Loucy (cell line): ENCODE measurements around the gene PATL1.

ENCODE experiments used
- H2AFZ ChIP-seq: fragments of 200-600 bp; sonication (generic); 2 replicates; pipeline ENCODE4 v1.6.0; 2016; ENCODE audit warnings: antibody characterized with exemption, mild to moderate bottlenecking, low read length, moderate library complexity
- H3F3A ChIP-seq: fragments of 200-600 bp; 2 replicates; pipeline ENCODE4 v1.6.0; 2016; ENCODE audit warnings: antibody characterized with exemption, low read depth, mild to moderate bottlenecking
- H3K27me3 ChIP-seq: fragments of 200-600 bp; sonication (generic); 2 replicates; pipeline ENCODE4 v1.6.1; 2014; ENCODE audit warnings: low read length, mild to moderate bottlenecking; ENCODE audit not compliant: insufficient read depth, poor library complexity, severe bottlenecking
- H3K36me3 ChIP-seq: fragments of 200-600 bp; sonication (generic); 2 replicates; pipeline ENCODE4 v1.6.1; 2016; ENCODE audit warnings: low read length; ENCODE audit not compliant: insufficient read depth
- H3K4me1 ChIP-seq: fragments of 200-600 bp; sonication (generic); 2 replicates; pipeline ENCODE4 v1.5.1; 2014; ENCODE audit warnings: low read length, mild to moderate bottlenecking; ENCODE audit not compliant: insufficient read depth, poor library complexity, severe bottlenecking
- H3K4me2 ChIP-seq: fragments of 200-600 bp; sonication (generic); 2 replicates; pipeline ENCODE4 v1.6.0; 2014; ENCODE audit warnings: antibody characterized with exemption, low read length, low read depth, mild to moderate bottlenecking; ENCODE audit not compliant: poor library complexity, severe bottlenecking
- H3K4me3 ChIP-seq: fragments of 200-600 bp; sonication (generic); 2 replicates; pipeline ENCODE4 v1.5.1; 2014; ENCODE audit warnings: low read length, mild to moderate bottlenecking, mixed read lengths; ENCODE audit not compliant: poor library complexity, severe bottlenecking
- H3K79me2 ChIP-seq: fragments of 200-600 bp; sonication (generic); 2 replicates; pipeline ENCODE4 v1.6.1; 2014; ENCODE audit warnings: low read length; ENCODE audit not compliant: insufficient read depth
- H3K9ac ChIP-seq: fragments of 200-600 bp; sonication (generic); 2 replicates; pipeline ENCODE4 v1.6.0; 2014; ENCODE audit warnings: mild to moderate bottlenecking, low read depth, low read length, moderate library complexity; ENCODE audit not compliant: poor library complexity, severe bottlenecking
- H3K9me2 ChIP-seq: fragments of 200-600 bp; sonication (generic); replicated peaks from 2 replicates; pipeline ENCODE4 v1.6.1; 2016; ENCODE audit warnings: low read depth, low read length, mixed read lengths
- H3K9me3 ChIP-seq: fragments of 200-600 bp; sonication (generic); 2 replicates; pipeline ENCODE4 v1.6.1; 2014; ENCODE audit warnings: mild to moderate bottlenecking, antibody characterized with exemption, low read length, low read depth; ENCODE audit not compliant: insufficient read depth
- H4K20me1 ChIP-seq: fragments of 200-600 bp; sonication (generic); 2 replicates; pipeline ENCODE4 v1.6.0; 2014; ENCODE audit warnings: antibody characterized with exemption, low read length, mild to moderate bottlenecking; ENCODE audit not compliant: insufficient read depth, poor library complexity, severe bottlenecking
- CTCF ChIP-seq: fragments of 200-600 bp; sonication (generic); conservative IDR thresholded peaks from 2 replicates; pipeline ENCODE4 v1.5.1; 2014; ENCODE audit warnings: mild to moderate bottlenecking, antibody characterized with exemption, low read length
- EZH2phosphoT487 ChIP-seq: fragments of 200-600 bp; IDR thresholded peaks from 2 replicates; pipeline ENCODE4 v1.6.1; 2018; ENCODE audit warnings: antibody characterized with exemption, mild to moderate bottlenecking, moderate library complexity, borderline replicate concordance

Gene PATL1

GRCh38 chr11:59643390-59643789 is 25.4 kb downstream of the PATL1 start:
- Histone ChIP-seq H4K20me1 (no peaks in the 10 kb centered on the region), H3F3A (no peaks in the 10 kb centered on the region), H3K9ac (no peak overlapping the region), H3K9me2 (no peaks in the 10 kb centered on the region), H2AFZ (no peak overlapping the region), H3K9me3 (no peaks in the 10 kb centered on the region), H3K27me3 (no peaks in the 10 kb centered on the region), H3K4me2 (no peak overlapping the region), H3K4me3 (no peak overlapping the region), H3K4me1 (no peaks in the 10 kb centered on the region), H3K79me2 (no peaks in the 10 kb centered on the region), H3K36me3 (peaks cover 93% of the 10 kb centered on the region)
- TF ChIP-seq CTCF (no peak), EZH2phosphoT487 (no peak)

- Histone ChIP-seq H2AFZ (no peak overlapping the region), H4K20me1 (no peaks in the 10 kb centered on the region), H3K4me3 (no peak overlapping the region), H3K36me3 (peaks cover 93% of the 10 kb centered on the region), H3K9me2 (no peaks in the 10 kb centered on the region), H3K27me3 (no peaks in the 10 kb centered on the region), H3K9ac (no peak overlapping the region), H3K9me3 (no peaks in the 10 kb centered on the region), H3K4me2 (no peak overlapping the region), H3F3A (no peaks in the 10 kb centered on the region), H3K79me2 (no peaks in the 10 kb centered on the region), H3K4me1 (no peaks in the 10 kb centered on the region)
- TF ChIP-seq EZH2phosphoT487 (no peak), CTCF (no peak)
Observed at GRCh38 chr11:59641156-59641555, 27.7 kb downstream of the PATL1 start.

- no peaks in the 10 kb centered on the region for H3K27me3 ChIP-seq
- no peaks in the 10 kb centered on the region for H3F3A ChIP-seq
- H3K4me1 ChIP-seq = no peaks in the 10 kb centered on the region
- no peaks in the 10 kb centered on the region for H3K79me2 ChIP-seq
- TF ChIP-seq CTCF = no peak
- no peak for TF ChIP-seq EZH2phosphoT487
- H3K4me2 ChIP-seq = no peak overlapping the region
- peaks cover 3% of the 10 kb centered on the region; the same call in 1 of the 2 replicates for H3K36me3 ChIP-seq
- H3K4me3 ChIP-seq = no peak overlapping the region
- no peak overlapping the region for H3K9ac ChIP-seq
- no peaks in the 10 kb centered on the region for H3K9me3 ChIP-seq
- H4K20me1 ChIP-seq = no peaks in the 10 kb centered on the region
- no peak overlapping the region for H2AFZ ChIP-seq
- H3K9me2 ChIP-seq = no peaks in the 10 kb centered on the region
Observed at GRCh38 chr11:59630493-59630892, 38.3 kb downstream of the PATL1 start.
